ENCODE measurements around the gene PLA2G2C.
A peak's percentile ranks its signal among the peaks of the same experiment; 100 is the strongest.

Gene PLA2G2C

DNA sequence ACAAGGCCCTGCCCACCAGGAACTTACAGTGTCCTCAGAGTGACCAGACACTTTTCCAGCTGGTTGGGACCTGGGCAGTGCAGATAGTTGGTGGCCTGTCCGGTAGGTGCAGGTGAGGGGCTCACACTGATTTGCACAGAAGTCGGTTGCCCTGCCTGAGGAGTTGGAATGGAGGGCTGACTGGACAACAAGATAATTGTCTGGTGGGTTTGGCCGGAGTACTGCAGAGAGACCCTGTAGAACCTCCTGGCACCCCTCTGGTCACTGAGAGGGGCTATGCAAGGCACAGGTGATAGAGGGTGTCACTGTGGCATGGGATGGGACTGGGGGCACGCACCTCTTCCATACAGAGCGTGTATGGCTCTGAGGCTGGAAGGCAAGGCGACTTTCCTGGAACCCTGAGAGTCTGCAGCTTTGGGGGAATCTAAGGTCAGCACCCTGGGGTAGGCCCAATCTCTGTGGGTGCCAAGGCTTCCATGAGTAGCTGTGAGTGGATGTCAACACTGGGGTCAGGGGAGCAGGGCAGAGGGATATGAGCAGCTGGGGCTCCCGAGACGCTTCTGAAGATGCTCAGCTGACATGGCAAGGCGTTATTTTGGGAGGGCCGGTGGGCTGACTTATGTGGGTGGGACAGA, 59.4 kb downstream of the PLA2G2C start:
- no peak overlapping the region for H2BK120ac ChIP-seq (ENCODE audit: low read depth, low read length)
- no peak overlapping the region for H2BK5ac ChIP-seq (ENCODE audit: low read length)
- no peak overlapping the region for H3K9ac ChIP-seq (ENCODE audit: low read length)
- H3K36me3 ChIP-seq (ENCODE audit: control insufficient read depth, insufficient read depth, low read length): no peaks in the 10 kb centered on the region
- H3K79me2 ChIP-seq (ENCODE audit: control insufficient read depth, insufficient read depth, low read length): no peaks in the 10 kb centered on the region
- no peak overlapping the region for H3K4me2 ChIP-seq (ENCODE audit: low read length)
- no peak overlapping the region for H3K4ac ChIP-seq (ENCODE audit: low read depth, low read length)
- WGBS (ENCODE audit: extremely low coverage, insufficient coverage, low lambda C conversion rate): no CpG with 5 or more reads among the region's 10 CpGs
- H3K27me3 ChIP-seq (ENCODE audit: insufficient read depth, low read length, poor library complexity): no peaks in the 10 kb centered on the region
- no peak overlapping the region for H3K27ac ChIP-seq (ENCODE audit: low read depth, low read length)
- H2BK15ac ChIP-seq (replicated peaks; ENCODE audit: low read depth): no peak overlapping the region
- H3K79me1 ChIP-seq (ENCODE audit: low read length): no peaks in the 10 kb centered on the region
- no peaks in the 10 kb centered on the region for H3K4me1 ChIP-seq (ENCODE audit: control insufficient read depth, low read depth, low read length)
- H2AK5ac ChIP-seq (ENCODE audit: low read length): no peak overlapping the region
- no peak for DNase-seq
- no peak overlapping the region for H3K56ac ChIP-seq (ENCODE audit: low read length)
- no peak overlapping the region for H4K5ac ChIP-seq (ENCODE audit: low read length)
- H3K4me3 ChIP-seq (ENCODE audit: low read length): no peak overlapping the region
- no peak overlapping the region for H4K8ac ChIP-seq (ENCODE audit: low read depth, low read length)
- H3K23ac ChIP-seq (ENCODE audit: low read length): no peak overlapping the region
- no peak overlapping the region for H3K18ac ChIP-seq (ENCODE audit: low read length)

DNA sequence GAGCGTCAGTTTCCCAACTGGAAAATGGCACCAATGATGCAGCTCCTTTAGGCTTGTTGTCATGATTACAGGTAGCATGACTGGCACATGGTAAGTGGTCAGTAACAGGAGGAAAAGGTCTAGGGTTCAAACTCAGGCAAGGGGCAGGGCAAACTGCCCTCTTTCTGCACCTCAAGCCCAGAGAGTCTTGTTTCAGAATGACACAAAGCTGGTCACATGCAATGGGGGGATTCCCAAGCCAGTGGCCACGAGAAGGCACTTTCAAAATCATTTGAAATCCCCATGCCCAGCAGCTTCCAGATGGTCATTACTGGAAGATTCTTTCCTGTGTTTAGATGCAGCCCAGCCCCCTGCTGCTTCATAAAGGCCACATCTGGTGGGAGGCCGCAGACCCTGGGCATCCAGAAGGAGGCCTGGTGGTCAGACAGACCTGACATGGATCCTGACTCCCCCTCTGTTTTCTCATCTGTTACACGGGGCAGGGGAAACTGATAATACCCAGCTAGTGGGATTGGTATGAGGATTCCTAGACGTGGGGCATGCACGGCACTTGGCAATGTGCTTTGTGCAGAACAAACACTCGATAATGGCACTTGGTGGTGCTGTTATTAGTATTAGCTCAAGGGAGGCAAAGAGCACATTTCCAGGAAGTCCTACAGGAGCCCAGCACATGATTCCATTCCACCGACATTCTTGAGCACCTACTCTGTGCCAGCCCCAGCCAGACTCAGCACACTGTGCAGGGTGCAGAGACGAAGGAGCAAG, 60.1 kb downstream of the PLA2G2C start:
- Histone ChIP-seq H3K79me2 (ENCODE audit: control insufficient read depth, insufficient read depth, low read length) (no peaks in the 10 kb centered on the region), H3K79me1 (ENCODE audit: low read length) (no peaks in the 10 kb centered on the region), H2BK5ac (ENCODE audit: low read length) (no peak overlapping the region), H3K4me1 (ENCODE audit: control insufficient read depth, low read depth, low read length) (no peaks in the 10 kb centered on the region), H3K23ac (ENCODE audit: low read length) (no peak overlapping the region), H3K4me2 (ENCODE audit: low read length) (no peak overlapping the region), H3K27me3 (ENCODE audit: insufficient read depth, low read length, poor library complexity) (no peaks in the 10 kb centered on the region), H2AK5ac (ENCODE audit: low read length) (no peak overlapping the region), H2BK15ac (replicated peaks; ENCODE audit: low read depth) (no peak overlapping the region), H3K4me3 (ENCODE audit: low read length) (no peak overlapping the region), H3K56ac (ENCODE audit: low read length) (no peak overlapping the region), H3K18ac (ENCODE audit: low read length) (no peak overlapping the region), H2BK120ac (ENCODE audit: low read depth, low read length) (no peak overlapping the region), H4K5ac (ENCODE audit: low read length) (no peak overlapping the region), H3K27ac (ENCODE audit: low read depth, low read length) (no peak overlapping the region), H4K8ac (ENCODE audit: low read depth, low read length) (no peak overlapping the region), H3K36me3 (ENCODE audit: control insufficient read depth, insufficient read depth, low read length) (no peaks in the 10 kb centered on the region), H3K4ac (ENCODE audit: low read depth, low read length) (no peak overlapping the region), H3K9ac (ENCODE audit: low read length) (no peak overlapping the region)
- no peak for DNase-seq
- WGBS (ENCODE audit: extremely low coverage, insufficient coverage, low lambda C conversion rate): no CpG with 5 or more reads among the region's 9 CpGs

DNA sequence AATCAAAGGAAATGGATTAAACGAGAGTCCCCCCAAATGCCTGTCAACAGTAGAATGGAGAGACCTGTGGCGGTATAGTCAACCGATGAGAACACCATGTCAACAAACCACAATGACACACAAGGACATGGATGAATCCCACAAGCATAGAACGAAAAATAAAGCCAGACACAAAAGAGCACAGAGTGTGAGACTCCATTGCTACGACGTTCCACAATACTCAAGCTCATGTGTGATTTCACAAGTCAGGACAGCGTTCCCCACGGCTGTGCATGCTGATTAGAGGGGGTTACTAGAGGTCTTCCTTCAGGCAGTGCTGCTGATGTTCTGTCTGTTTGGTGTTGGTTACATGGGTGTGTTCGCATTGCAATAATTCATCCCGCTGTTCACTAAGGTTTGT, 61.2 kb downstream of the PLA2G2C start:
- no peaks in the 10 kb centered on the region for H3K79me2 ChIP-seq (ENCODE audit: control insufficient read depth, insufficient read depth, low read length)
- H3K4ac ChIP-seq (ENCODE audit: low read depth, low read length): no peak overlapping the region
- H3K79me1 ChIP-seq (ENCODE audit: low read length): no peaks in the 10 kb centered on the region
- no peak overlapping the region for H3K18ac ChIP-seq (ENCODE audit: low read length)
- H2BK120ac ChIP-seq (ENCODE audit: low read depth, low read length): no peak overlapping the region
- no peak overlapping the region for H3K4me2 ChIP-seq (ENCODE audit: low read length)
- H3K4me3 ChIP-seq (ENCODE audit: low read length): no peak overlapping the region
- WGBS (ENCODE audit: extremely low coverage, insufficient coverage, low lambda C conversion rate): no CpG with 5 or more reads among the region's 10 CpGs
- no peaks in the 10 kb centered on the region for H3K27me3 ChIP-seq (ENCODE audit: insufficient read depth, low read length, poor library complexity)
- no peak overlapping the region for H2AK5ac ChIP-seq (ENCODE audit: low read length)
- no peak overlapping the region for H3K56ac ChIP-seq (ENCODE audit: low read length)
- H4K8ac ChIP-seq (ENCODE audit: low read depth, low read length): no peak overlapping the region
- H3K36me3 ChIP-seq (ENCODE audit: control insufficient read depth, insufficient read depth, low read length): no peaks in the 10 kb centered on the region
- H3K27ac ChIP-seq (ENCODE audit: low read depth, low read length): no peak overlapping the region
- H3K4me1 ChIP-seq (ENCODE audit: control insufficient read depth, low read depth, low read length): no peaks in the 10 kb centered on the region
- no peak overlapping the region for H3K23ac ChIP-seq (ENCODE audit: low read length)
- H4K5ac ChIP-seq (ENCODE audit: low read length): no peak overlapping the region
- H2BK15ac ChIP-seq (replicated peaks; ENCODE audit: low read depth): no peak overlapping the region
- no peak for DNase-seq
- no peak overlapping the region for H2BK5ac ChIP-seq (ENCODE audit: low read length)
- no peak overlapping the region for H3K9ac ChIP-seq (ENCODE audit: low read length)

DNA sequence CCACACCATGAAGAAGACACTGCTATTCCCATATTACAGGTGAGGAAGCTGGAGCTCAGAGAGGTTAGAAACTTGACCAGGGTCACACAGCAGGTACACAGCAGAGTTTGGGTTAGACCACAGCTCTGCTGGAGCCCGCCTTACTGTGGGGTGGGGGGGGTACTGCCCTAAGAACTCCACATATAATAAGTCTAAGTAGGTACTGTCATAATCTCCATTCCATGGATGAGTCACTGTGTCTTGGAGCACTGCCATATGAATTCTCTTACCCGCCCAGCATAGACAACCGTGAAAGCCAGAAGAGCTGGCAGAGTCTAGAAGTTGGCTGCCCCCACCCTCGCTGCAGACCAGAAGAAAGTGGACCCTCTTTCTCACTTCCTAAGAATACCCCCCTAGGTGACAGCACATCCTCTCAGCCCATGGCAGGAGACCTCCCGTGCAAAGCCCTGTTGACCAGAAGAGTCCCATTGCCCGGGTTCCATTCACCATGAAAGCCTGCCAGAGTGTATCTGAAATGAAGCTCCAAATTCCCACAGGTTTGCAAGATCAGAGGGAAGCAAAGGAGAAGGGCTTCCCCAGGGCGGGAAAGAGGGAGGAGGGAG, 61.8 kb downstream of the PLA2G2C start:
- Histone ChIP-seq H3K4me2 (ENCODE audit: low read length) (no peak overlapping the region), H3K4me1 (ENCODE audit: control insufficient read depth, low read depth, low read length) (no peaks in the 10 kb centered on the region), H4K8ac (ENCODE audit: low read depth, low read length) (no peak overlapping the region), H2BK15ac (replicated peaks; ENCODE audit: low read depth) (no peak overlapping the region), H3K4ac (ENCODE audit: low read depth, low read length) (no peak overlapping the region), H3K18ac (ENCODE audit: low read length) (no peak overlapping the region), H3K27ac (ENCODE audit: low read depth, low read length) (no peak overlapping the region), H3K79me2 (ENCODE audit: control insufficient read depth, insufficient read depth, low read length) (no peaks in the 10 kb centered on the region), H3K79me1 (ENCODE audit: low read length) (no peaks in the 10 kb centered on the region), H3K36me3 (ENCODE audit: control insufficient read depth, insufficient read depth, low read length) (no peaks in the 10 kb centered on the region), H4K5ac (ENCODE audit: low read length) (no peak overlapping the region), H2BK5ac (ENCODE audit: low read length) (no peak overlapping the region), H3K27me3 (ENCODE audit: insufficient read depth, low read length, poor library complexity) (no peaks in the 10 kb centered on the region), H3K4me3 (ENCODE audit: low read length) (no peak overlapping the region), H3K23ac (ENCODE audit: low read length) (no peak overlapping the region), H2AK5ac (ENCODE audit: low read length) (no peak overlapping the region), H3K56ac (ENCODE audit: low read length) (no peak overlapping the region), H2BK120ac (ENCODE audit: low read depth, low read length) (no peak overlapping the region), H3K9ac (ENCODE audit: low read length) (no peak overlapping the region)
- WGBS (ENCODE audit: extremely low coverage, insufficient coverage, low lambda C conversion rate): no CpG with 5 or more reads among the region's 7 CpGs
- DNase-seq: no peak

DNA sequence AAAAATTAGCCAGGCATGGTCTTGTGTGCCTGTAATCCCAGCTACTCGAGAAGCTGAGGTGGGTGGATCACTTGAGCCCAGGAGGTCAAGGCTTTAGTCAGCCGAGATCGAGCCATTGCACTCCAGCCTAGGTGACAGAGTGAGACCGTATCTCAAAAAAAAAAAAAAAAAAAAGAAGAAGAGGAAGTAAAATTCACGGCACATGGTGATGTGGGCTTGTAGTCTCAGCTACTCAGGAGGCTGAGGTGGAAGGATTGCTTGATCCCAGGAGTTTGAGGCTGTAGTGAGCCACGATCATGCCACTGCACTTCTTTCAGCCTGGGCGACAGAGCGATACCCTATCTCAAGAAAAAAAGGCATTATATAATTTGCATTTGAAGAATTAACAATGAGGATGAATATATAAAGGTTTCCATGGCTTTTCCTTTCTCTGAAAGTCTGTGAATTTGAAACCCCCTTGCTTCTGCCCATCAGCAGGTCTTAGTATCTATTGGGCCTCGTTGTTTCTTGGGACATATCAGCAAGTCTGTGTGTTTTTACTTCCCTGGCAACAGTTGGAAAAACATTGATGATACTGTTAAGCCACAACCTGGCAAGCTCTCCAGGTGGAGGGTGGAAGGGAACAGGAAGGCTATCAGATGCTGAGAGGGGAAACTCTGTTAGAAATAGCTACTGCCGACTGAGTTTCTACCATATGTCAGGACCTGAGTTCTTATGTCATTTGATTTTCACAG, 62.4 kb downstream of the PLA2G2C start:
- H3K79me2 ChIP-seq (ENCODE audit: control insufficient read depth, insufficient read depth, low read length): no peaks in the 10 kb centered on the region
- H3K23ac ChIP-seq (ENCODE audit: low read length): no peak overlapping the region
- no peak overlapping the region for H3K27ac ChIP-seq (ENCODE audit: low read depth, low read length)
- no peaks in the 10 kb centered on the region for H3K27me3 ChIP-seq (ENCODE audit: insufficient read depth, low read length, poor library complexity)
- no peaks in the 10 kb centered on the region for H3K4me1 ChIP-seq (ENCODE audit: control insufficient read depth, low read depth, low read length)
- H3K18ac ChIP-seq (ENCODE audit: low read length): no peak overlapping the region
- peak; percentile 26 for DNase-seq
- H2BK15ac ChIP-seq (replicated peaks; ENCODE audit: low read depth): no peak overlapping the region
- no peak overlapping the region for H3K9ac ChIP-seq (ENCODE audit: low read length)
- H3K56ac ChIP-seq (ENCODE audit: low read length): no peak overlapping the region
- H4K5ac ChIP-seq (ENCODE audit: low read length): no peak overlapping the region
- no CpG with 5 or more reads among the region's 10 CpGs for WGBS (ENCODE audit: extremely low coverage, insufficient coverage, low lambda C conversion rate)
- no peaks in the 10 kb centered on the region for H3K79me1 ChIP-seq (ENCODE audit: low read length)
- H2BK5ac ChIP-seq (ENCODE audit: low read length): no peak overlapping the region
- no peak overlapping the region for H4K8ac ChIP-seq (ENCODE audit: low read depth, low read length)
- H2AK5ac ChIP-seq (ENCODE audit: low read length): no peak overlapping the region
- no peak overlapping the region for H3K4ac ChIP-seq (ENCODE audit: low read depth, low read length)
- no peak overlapping the region for H2BK120ac ChIP-seq (ENCODE audit: low read depth, low read length)
- H3K36me3 ChIP-seq (ENCODE audit: control insufficient read depth, insufficient read depth, low read length): no peaks in the 10 kb centered on the region
- H3K4me3 ChIP-seq (ENCODE audit: low read length): no peak overlapping the region
- H3K4me2 ChIP-seq (ENCODE audit: low read length): no peak overlapping the region

Measured in mesendoderm (in vitro differentiated cells).